ENCODE measurements around the gene TOB1. TPM values are rescaled to one million over a fixed set of nuclear protein-coding genes. Genes with fewer than 3 reads are reported as not detected.

The TOB1 gene
- total RNA-seq, 1 experiment from 2014 or later: 86.0 TPM

- H3K79me2 ChIP-seq (ENCODE audit: insufficient read depth, low read length): no peaks in the 10 kb centered on the region
- DNase-seq (ENCODE audit: low read depth, low spot score) (no peak), ATAC-seq (no peak; the same call in 1 of the 2 replicates)
- POLR2A ChIA-PET: interaction anchor here (1.2 to 1.8 kb wide), 4 partner anchors 18 to 59 kb away, joined by 3 to 12 read pairs (median 6); partner anchors contain the start of gene TOB1
- H4K20me1 ChIP-seq (ENCODE audit: insufficient read depth): no peaks in the 10 kb centered on the region
- no peaks in the 10 kb centered on the region for H3K27me3 ChIP-seq (ENCODE audit: insufficient read depth, low read length)
- no peaks in the 10 kb centered on the region for H3K9me2 ChIP-seq (ENCODE audit: insufficient read depth)
- peaks cover 0 to 22% of the 10 kb centered on the region in 2 experiments; a peak in 2 of 4 replicates for H3K4me1 ChIP-seq (ENCODE audit: control insufficient read depth in 1 of 2, insufficient read depth in 2 of 2, low read length in 2 of 2)
- no peak overlapping the region for H2AFZ ChIP-seq (ENCODE audit: low read depth, low read length, poor library complexity, severe bottlenecking)
- CTCF ChIA-PET: interaction anchor here (0.6 to 6.8 kb wide), 20 partner anchors 10 to 481 kb away, joined by 3 to 127 read pairs (median 4); partner anchors contain the start of genes NME1 and TOB1
- no peak overlapping the region for H3K27ac ChIP-seq (ENCODE audit: low read depth, low read length)
- H3K4me3 ChIP-seq (replicated peaks in 1 of 2; ENCODE audit: low read depth in 1 of 2, low read length in 2 of 2): no peak overlapping the region
- no peaks in the 10 kb centered on the region for H3K9me3 ChIP-seq (ENCODE audit: control insufficient read depth in 1 of 2, insufficient read depth in 1 of 2, low read depth in 1 of 2, low read length in 2 of 2)
- intact Hi-C loops (cut with micrococcal nuclease): loop anchor here (1.0 to 5.0 kb wide), 3 partner anchors 59 to 360 kb away; partner anchors contain the start of gene ANKRD40
- RAD21 ChIA-PET (ENCODE audit: low non-redundant PET in 1 of 2, low total read pairs in 2 of 2, uncharacterized antibody in 2 of 2, unreplicated experiment in 2 of 2): interaction anchor here (0.6 to 2.6 kb wide), 7 partner anchors 9 to 518 kb away, joined by 3 to 19 read pairs (median 3); no protein-coding TSS in a partner anchor
- TF ChIP-seq JUND (IDR thresholded peaks at IDR 0.05) (no peak), ELF1 (IDR thresholded peaks at IDR 0.05; ENCODE audit: borderline replicate concordance, low read depth) (no peak), ZNF274 (IDR thresholded peaks at IDR 0.05; ENCODE audit: low read depth, low read length) (no peak), SP1 (IDR thresholded peaks at IDR 0.05; ENCODE audit: low read depth) (no peak), EGR1 (IDR thresholded peaks at IDR 0.05; ENCODE audit: low read depth) (no peak), CBX3 (IDR thresholded peaks at IDR 0.05; ENCODE audit: low read depth) (no peak), SRF (IDR thresholded peaks at IDR 0.05; ENCODE audit: low read depth) (no peak), CEBPB (IDR thresholded peaks at IDR 0.05; ENCODE audit: low read depth) (no peak), FOSL1 (IDR thresholded peaks at IDR 0.05; ENCODE audit: low read depth) (no peak), REST (IDR thresholded peaks at IDR 0.05; ENCODE audit: low read depth) (no peak), POLR2AphosphoS5 (IDR thresholded peaks at IDR 0.05; ENCODE audit: low read depth, low read length) (no peak), ZFX (IDR thresholded peaks at IDR 0.05) (no peak), TCF7L2 (IDR thresholded peaks at IDR 0.05; ENCODE audit: borderline replicate concordance, extremely low read depth, insufficient read depth, insufficient read length) (no peak)
- TF ChIP-seq, protein P1, sequence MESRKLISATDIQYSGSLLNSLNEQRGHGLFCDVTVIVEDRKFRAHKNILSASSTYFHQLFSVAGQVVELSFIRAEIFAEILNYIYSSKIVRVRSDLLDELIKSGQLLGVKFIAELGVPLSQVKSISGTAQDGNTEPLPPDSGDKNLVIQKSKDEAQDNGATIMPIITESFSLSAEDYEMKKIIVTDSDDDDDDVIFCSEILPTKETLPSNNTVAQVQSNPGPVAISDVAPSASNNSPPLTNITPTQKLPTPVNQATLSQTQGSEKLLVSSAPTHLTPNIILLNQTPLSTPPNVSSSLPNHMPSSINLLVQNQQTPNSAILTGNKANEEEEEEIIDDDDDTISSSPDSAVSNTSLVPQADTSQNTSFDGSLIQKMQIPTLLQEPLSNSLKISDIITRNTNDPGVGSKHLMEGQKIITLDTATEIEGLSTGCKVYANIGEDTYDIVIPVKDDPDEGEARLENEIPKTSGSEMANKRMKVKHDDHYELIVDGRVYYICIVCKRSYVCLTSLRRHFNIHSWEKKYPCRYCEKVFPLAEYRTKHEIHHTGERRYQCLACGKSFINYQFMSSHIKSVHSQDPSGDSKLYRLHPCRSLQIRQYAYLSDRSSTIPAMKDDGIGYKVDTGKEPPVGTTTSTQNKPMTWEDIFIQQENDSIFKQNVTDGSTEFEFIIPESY (IDR thresholded peaks at IDR 0.05; ENCODE audit: extremely low read depth, insufficient replicate concordance, low read length): no peak
- TF ChIP-seq, protein P2, sequence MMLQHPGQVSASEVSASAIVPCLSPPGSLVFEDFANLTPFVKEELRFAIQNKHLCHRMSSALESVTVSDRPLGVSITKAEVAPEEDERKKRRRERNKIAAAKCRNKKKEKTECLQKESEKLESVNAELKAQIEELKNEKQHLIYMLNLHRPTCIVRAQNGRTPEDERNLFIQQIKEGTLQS (IDR thresholded peaks at IDR 0.05): no peak
- TF ChIP-seq, protein P3, sequence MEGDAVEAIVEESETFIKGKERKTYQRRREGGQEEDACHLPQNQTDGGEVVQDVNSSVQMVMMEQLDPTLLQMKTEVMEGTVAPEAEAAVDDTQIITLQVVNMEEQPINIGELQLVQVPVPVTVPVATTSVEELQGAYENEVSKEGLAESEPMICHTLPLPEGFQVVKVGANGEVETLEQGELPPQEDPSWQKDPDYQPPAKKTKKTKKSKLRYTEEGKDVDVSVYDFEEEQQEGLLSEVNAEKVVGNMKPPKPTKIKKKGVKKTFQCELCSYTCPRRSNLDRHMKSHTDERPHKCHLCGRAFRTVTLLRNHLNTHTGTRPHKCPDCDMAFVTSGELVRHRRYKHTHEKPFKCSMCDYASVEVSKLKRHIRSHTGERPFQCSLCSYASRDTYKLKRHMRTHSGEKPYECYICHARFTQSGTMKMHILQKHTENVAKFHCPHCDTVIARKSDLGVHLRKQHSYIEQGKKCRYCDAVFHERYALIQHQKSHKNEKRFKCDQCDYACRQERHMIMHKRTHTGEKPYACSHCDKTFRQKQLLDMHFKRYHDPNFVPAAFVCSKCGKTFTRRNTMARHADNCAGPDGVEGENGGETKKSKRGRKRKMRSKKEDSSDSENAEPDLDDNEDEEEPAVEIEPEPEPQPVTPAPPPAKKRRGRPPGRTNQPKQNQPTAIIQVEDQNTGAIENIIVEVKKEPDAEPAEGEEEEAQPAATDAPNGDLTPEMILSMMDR (IDR thresholded peaks at IDR 0.05 in 2 of 3, conservative IDR thresholded peaks at IDR 0.05 in 1 of 3; ENCODE audit: borderline replicate concordance in 1 of 3, insufficient read depth in 1 of 3, low read depth in 2 of 3, low read length in 2 of 3): no peak
- no TSS peak for BruUV-seq (replicated peaks)
- H3K9ac ChIP-seq (ENCODE audit: low read length): no peak overlapping the region
- no peaks in the 10 kb centered on the region for H3K36me3 ChIP-seq (ENCODE audit: control insufficient read depth in 1 of 2, insufficient read depth in 2 of 2, low read length in 2 of 2)
- no peak overlapping the region for H3K4me2 ChIP-seq (ENCODE audit: low read length)
These were observed 23.5 kb downstream of the TOB1 start for GRCh38 chr17:50842506-50843149.
